Putamen (tissue), 1 donor: ENCODE results near the gene PSMD8.
A peak's percentile ranks its signal among the peaks of the same experiment; 100 is the strongest.
"Not testable (repeated sequence)": the region's sequence is repeated elsewhere in the genome, so short reads cannot be mapped to it uniquely, and the experiment has no call there.

Source experiments
- DNase-seq: peaks from one replicate; pipeline ENCODE4 v3.0.0-alpha.2; 2016; ENCODE audit warnings: low spot score

The PSMD8 gene

DNA sequence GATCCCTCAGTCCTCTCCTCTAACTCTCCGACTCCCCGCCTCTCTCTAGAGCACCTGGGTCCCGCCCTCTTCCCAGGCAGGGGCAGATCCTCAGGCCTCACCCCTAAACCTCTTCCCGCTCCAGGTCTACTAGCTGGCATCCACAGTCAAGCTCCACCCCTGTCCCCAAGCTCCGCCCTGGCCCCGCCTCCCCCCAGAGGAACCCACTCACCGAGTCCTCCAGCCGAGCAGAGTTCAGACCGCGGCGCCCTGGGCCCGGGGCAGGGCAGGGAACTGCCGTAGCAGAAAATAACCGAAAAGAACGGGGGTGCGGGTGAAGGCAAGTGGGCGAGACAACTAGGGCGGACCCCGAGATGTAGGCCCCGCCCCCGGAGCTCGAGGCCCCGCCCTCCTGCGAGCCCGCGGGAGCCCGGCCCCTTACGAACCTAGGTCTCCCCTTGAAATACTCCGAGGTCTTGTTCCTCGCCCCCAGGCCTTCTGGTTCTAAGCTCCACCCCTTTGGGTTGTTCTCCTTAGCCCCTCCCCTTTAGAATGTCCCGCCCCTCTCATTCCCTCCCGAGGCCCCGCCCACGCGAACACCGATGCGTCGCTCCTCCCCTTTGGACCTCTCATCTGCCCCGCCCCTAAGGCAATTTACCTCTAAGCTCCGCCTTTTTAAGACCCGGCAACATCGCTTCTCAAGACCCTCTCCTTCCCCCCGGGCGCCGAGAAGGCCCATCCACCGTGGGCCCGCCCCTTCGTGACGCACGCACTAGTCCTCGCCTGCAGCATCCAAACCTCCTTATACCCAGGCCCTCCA is 13.4 kb downstream of the PSMD8 start, which contains the start of gene GGN:
Gene GGN, minus strand, starts transcription at position 485 of the 799 bp plus-strand sequence. CDS start 773 bp downstream, outside the sequence.
- DNase-seq = peak; percentile 81

DNA sequence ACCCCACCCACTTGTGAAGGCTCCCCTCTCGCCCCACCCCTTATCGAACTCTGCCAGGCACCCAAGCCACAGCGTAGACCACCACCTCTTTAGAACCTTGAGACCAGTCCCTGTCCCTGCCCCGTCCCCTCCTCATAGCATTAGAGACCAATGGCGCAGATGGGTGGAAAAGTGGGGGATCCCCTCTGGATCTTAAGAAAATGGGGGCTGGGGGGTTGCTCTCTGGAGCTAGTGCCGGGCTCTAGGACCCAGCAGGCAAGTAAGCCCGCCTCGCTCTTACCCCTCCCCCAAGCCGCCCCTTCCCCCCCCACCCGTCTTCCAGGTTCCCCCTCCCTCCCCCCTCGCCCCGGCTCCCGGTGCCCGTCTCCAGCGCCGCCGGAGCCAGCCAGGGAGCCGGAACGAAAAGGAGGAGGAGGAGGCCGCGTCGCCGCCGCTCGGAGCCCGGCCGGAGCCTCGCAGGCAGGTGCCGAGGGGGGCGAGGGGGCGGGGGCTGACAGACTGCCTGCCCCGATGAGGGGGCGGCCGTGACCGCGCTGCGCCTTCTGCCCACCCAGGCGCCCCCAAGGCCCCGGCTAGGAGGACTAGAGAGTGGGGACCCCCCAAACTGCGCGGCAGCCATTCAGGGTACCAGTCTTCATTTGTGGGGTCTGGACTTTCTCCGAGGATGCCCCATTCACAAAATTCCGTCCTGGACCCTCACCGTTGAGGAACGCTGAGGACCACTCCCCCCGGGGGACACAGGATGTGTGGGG is 14.2 kb downstream of the PSMD8 start, which contains the start of gene SPRED3:
Gene SPRED3, plus strand, starts transcription at position 349 of the 752 bp plus-strand sequence. CDS start 1,606 bp downstream, outside the sequence.
- DNase-seq = no peak

DNA sequence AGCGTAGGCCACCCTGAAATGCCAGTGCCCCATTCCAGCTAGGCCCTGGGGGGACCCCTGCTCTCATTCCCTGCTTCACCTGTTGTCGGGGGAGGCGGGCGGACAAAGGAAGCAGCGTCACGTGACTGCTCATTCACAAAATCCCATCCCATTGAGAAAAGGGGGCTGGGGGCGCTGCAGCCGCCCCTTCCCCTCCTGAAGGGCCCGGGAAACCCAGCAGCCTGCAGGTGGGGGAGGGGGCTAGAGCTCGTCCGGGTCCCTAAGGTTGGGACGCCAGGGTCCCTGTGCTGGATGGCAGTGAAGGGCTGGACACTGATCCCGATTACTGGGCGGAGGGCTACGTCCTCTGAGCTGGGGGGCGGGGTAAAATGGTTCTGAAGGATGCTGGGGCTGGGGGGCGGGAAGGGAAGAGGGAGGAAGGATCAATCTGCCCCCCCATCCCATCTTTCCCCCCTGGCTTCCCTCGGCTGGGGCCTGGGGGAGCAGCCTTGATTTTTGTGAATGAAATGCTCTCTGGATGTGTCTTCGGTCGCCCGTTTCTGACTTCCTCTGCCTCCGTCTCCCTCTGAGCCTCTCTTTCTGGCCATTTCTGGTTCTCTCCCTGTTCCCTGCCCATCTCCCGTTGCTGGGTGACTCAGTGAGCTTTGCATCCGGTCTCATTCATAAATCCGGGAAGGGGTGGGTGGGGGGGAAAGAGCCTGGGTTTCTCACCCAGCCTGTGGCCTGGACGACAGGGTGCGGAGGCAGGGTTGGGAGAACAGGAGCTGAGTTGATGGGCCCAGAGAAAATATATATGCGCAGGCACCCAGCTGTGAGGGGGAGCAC is 14.9 kb downstream of the PSMD8 start:
- no peak for DNase-seq

DNA sequence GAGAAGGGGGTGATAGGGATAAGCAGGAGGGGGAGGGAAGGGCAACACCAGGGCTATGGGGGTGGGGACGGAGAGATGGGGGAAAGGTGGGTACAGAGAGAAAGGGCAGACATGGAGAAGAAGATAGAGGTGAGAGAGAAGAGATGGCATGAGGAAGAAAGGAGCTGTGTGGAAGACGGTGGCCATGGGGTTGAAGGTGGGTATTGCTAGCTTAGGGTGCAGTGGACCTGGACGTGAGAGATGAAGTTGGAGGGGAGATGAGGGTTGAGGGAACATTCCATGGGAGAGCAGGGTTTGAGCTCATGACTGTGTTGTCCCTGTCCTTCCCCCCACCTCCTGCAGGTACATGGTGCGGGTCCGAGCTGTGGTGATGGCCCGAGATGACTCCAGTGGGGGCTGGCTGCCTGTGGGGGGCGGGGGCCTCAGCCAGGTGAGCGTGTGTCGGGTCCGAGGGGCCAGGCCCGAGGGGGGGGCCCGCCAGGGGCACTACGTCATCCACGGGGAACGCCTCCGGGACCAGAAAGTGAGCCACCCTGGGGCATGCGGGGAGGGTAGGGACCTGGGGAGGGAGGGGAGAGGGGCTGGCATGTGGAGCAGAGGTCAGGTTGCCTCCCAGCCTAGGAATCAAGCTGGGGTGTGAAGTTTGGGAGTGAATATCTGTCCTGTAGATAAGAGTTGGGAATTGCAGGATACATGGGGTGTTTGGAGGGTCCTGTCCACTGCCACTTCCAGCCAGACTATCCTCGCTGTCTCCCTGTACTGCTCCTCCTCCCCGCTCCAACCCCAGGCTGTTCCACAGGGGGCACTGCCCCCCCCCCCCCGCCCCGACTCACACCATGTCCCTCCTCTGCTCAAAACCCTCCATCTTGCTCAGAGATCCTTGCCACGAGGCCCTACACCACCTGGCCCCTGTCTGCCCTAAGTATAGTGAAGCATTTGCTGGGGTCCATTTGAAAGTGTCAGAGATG is 15.9 kb downstream of the PSMD8 start:
- DNase-seq = no peak

GRCh38 chr19:38391911-38392464 is 17.6 kb downstream of the PSMD8 start:
- DNase-seq = no peak

DNA sequence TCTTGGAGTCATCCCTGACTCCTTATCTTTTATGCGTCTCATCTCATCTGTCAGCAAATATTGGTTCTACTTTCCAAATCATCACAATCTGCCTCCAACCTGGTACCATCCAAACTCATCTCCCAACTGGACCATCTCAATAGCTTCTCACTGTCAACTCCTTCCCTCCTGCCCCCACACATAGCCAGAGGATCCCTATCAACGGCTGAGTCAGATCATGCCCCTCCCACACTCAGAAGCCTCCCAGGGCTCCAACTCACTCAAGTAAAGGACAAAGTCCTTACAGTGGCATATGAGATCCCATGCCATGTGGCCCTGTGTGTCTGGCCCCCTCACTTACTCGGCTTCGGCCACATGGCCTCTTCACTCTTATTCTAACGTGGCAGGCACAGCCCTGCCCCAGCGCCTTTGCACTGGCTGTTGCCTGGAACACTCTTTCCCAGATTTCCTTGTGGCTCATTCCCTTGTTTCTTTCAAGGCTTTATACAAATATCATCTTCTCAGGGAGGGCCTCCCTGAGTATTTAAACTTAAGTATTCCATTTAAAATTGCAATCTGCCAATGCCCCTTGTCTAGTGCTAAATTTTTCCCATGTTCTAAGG is 18.4 kb downstream of the PSMD8 start:
- no peak for DNase-seq

DNA sequence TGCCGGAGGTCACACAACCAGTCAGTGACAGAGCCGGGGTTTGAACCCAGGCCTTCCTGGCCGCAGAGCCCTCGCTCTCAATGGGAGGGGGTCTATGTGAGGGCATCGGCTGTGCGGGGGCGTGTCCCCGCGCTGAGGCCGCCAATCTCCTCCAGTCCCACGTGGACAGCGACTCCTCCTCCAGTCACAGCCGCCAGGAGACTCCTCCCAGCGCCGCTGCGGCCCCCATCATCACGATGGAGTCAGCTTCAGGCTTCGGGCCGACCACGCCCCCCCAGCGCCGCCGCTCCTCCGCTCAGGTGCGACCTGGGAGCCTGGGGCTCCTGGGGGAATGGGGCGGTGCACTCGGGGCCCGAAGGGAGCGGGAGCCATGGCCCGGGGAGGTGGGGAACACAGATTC is 20.1 kb downstream of the PSMD8 start:
- DNase-seq = no peak

GRCh38 chr19:38395381-38396114 is 21.2 kb downstream of the PSMD8 start:
- DNase-seq = no peak

DNA sequence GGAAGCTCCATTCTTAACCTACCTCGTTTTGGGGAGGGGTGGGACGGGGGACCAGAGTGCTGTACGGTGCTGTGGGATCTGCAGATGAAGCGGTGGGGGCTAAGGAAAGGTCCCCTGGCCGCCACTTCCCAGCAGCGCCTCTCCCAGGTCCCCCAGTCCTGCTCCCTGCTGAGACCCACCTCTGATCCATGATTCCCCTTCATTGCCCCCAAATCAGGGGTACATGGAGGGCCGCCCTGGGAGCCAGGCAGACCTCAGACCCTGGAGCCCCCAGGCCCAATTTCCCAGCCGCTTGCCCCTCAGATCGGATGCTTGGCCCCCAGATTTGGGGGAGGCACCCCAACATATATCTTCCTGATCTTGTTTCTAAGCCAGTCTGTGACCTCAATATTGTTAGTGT is 24.7 kb downstream of the PSMD8 start:
- DNase-seq = no peak

DNA sequence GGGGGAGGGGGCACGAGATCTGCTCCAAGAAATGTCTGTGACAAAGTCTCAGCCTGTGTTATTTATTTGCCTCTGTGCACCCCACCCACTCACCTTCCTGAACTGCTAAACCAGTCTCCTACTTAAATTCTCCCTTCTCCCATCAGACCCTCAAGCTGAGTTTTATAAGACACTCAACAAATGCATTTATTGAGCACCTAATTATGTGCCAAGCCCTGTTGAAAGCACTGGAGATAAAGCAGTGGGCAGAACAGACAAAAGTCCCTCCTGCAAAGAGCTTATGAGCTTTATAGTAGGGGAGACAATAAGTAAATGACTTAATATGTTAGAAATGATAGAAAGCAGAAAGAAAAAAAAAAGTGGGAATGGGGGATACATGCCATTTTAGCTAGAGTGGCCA is 25.2 kb downstream of the PSMD8 start:
- no peak for DNase-seq

DNA sequence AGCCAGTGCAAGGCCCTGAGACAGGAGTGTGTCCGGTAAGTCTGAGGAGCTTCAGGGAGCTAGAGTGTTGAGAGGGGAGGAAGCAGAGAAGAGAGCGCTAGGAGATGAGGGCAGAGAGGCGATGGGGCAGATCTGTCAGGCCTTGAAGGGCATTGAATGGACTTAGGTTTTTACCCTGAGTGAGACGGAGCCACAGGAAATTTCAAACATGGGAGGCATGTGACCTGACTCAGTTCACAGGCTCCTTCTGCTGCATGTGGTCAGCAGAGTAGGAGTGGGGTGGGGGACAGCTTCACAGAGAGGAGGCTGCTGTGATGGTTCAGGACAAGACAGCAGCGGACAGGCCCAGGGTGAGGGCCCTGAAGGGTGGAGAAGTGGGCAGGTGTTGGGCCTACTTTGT is 26.0 kb downstream of the PSMD8 start:
- DNase-seq = no peak

DNA sequence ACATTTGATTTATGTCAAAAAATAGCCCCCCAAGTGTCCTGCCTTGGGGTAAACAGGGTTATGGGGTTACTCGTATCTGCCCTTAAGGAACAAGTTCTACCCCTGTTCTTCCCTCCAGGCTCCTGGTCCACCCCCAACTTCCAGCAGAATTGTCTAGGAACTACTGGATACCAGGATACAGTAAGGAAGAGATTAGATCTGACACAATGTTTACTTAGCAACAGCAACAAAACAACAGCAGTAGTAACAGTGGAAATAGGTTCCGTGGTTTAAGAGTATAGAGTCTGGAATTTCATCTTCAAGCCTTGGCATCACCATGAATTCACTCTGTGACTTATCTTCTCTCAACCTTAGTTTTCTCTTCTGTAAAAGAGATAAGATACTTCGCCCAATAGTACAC is 26.8 kb downstream of the PSMD8 start:
- DNase-seq = no peak

GRCh38 chr19:38402623-38402966 is 28.2 kb downstream of the PSMD8 start:
- DNase-seq = no peak

- DNase-seq = peak; percentile 97
These were observed 28.8 kb downstream of the PSMD8 start, which contains the start of gene FAM98C for GRCh38 chr19:38402967-38403674. FAM98C (plus strand) TSS chr19:38403093; CDS start chr19:38403154, 61 bp downstream.

DNA sequence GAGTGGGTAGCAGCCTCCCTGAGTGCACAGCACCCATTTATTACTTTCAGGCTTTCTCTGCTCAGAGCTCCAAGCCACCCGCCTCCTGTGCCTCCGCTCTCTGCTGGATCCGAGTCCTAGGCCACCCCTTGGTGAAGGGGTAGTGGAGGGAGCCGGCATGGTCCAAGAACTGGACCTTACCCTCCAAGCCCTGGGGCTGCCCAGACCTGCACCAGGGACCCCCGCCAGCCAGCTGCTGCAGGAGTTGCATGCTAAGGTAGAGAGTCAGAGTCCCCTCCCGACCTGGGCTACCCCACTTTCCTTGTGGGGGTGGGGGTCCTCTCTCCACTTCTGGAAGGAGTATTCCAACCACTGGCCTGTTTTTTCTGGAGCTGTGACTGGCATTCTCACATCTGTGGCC is 30.5 kb downstream of the PSMD8 start:
- no peak for DNase-seq

DNA sequence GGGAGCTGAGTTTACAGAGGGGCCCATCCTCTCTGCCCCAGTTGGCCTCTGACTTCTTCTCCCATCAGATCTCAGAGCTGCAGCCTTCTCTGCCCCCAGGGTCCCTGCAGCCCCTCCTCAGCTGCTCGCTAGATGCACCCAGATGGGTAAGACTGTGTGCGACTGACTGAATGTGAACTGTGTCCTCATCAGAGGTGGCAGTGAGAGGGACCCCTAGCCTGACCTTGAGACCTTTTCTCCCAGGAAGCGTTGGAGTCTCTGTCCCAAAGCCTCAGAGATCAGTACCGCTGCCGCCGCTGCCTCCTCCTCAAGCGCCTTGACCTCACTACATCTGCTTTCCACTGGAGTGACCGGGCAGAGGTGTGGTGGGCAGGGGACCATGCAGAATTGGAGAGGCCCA is 30.9 kb downstream of the PSMD8 start:
- no peak for DNase-seq

DNA sequence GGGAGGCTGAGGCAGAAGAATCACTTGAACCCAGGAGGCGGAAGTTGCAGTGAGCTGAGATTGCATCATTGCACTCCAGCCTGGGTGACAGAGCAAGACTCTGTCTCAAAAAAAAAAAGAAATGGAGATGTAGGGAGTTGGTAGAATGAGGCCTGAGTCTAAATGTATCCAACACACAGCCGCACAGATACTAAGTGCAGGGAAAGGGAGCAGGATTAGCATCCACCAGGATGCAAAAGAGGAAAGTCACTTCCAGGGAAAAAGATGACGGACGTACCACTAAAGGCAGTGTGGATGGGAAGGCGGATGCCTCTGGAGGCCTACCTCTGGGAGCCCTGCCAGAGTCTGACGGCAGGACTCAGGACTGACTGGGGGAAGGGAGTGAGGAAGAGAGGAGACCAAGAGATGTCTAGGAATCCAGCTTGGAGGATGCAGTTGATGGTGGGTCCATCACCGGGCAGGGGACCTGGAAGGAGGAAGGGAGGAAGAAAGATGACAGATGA is 35.3 kb downstream of the PSMD8 start:
- DNase-seq = no peak

DNA sequence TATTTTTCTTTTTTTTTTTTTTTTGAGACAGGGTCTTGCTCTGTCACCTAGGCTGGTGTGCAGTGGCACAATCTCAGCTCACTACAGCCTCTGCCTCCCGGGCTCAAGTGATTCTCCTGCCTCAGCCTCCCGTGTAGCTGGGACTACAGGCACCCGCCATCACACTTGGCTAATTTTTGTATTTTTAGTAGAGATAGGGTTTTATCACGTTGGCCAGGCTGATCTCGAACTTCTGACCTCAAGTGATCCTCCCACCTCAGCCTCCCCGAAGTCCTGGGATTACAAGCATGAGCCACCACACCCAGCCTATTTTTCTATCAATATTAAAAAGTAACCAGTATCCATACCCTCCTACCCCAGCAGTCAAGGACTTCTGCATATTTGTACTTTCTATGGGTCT is 36.0 kb downstream of the PSMD8 start:
- DNase-seq = not testable (repeated sequence)
